Parathyroid adenoma (tissue), 2 donors: ENCODE measurements around the gene ST6GALNAC4.
A peak's percentile ranks its signal among the peaks of the same experiment; 100 is the strongest.

Experiments
- H2AFZ ChIP-seq: fragments of 300-600 bp; sonication (generic); one replicate; pipeline ENCODE4 v1.7.0; 2017; ENCODE audit warnings: antibody characterized with exemption, mild to moderate bottlenecking
- H3K27ac ChIP-seq: fragments of 300-600 bp; sonication (generic); one replicate; pipeline ENCODE4 v1.7.0; 2017
- H3K27me3 ChIP-seq: fragments of 300-600 bp; sonication (generic); one replicate; pipeline ENCODE4 v1.7.0; 2017; ENCODE audit warnings: low read length; ENCODE audit not compliant: control insufficient read depth, insufficient read depth
- H3K36me3 ChIP-seq: fragments of 300-600 bp; sonication (generic); one replicate; pipeline ENCODE4 v1.7.0; 2017; ENCODE audit warnings: low read length; ENCODE audit not compliant: control insufficient read depth, insufficient read depth
- H3K4me1 ChIP-seq: fragments of 300-600 bp; sonication (generic); one replicate; pipeline ENCODE4 v1.7.0; 2017; ENCODE audit warnings: control low read depth
- H3K4me2 ChIP-seq: fragments of 300-600 bp; sonication (generic); one replicate; pipeline ENCODE4 v1.7.0; 2017; ENCODE audit warnings: low read length
- H3K4me3 ChIP-seq: fragments of 300-600 bp; sonication (generic); one replicate; pipeline ENCODE4 v1.7.0; 2017; ENCODE audit warnings: low read depth, low read length
- H3K79me2 ChIP-seq: fragments of 300-600 bp; sonication (generic); one replicate; pipeline ENCODE4 v1.7.0; 2017; ENCODE audit warnings: control low read depth
- H3K9ac ChIP-seq: fragments of 300-600 bp; sonication (generic); one replicate; pipeline ENCODE4 v1.7.0; 2017; ENCODE audit warnings: mild to moderate bottlenecking
- H3K9me3 ChIP-seq: fragments of 300-600 bp; sonication (generic); one replicate; pipeline ENCODE4 v1.7.0; 2017; ENCODE audit warnings: low read length; ENCODE audit not compliant: control insufficient read depth
- CTCF ChIP-seq: fragments of 300-600 bp; sonication (generic); IDR thresholded peaks from one replicate; pipeline ENCODE4 v1.7.0; 2017; ENCODE audit warnings: antibody characterized with exemption, mild to moderate bottlenecking
- donor health status: primary hyperparathyroidism.

ST6GALNAC4 gene

GRCh38 chr9:127903557-127904475 is 13.0 kb downstream of the ST6GALNAC4 start:
- Histone ChIP-seq H3K27ac (peak overlapping the region; percentile 47), H3K9me3 (no peaks in the 10 kb centered on the region), H3K4me3 (no peak overlapping the region), H2AFZ (no peak overlapping the region), H3K27me3 (no peaks in the 10 kb centered on the region), H3K4me2 (peak overlapping the region; percentile 7), H3K4me1 (peaks cover 3% of the 10 kb centered on the region), H3K79me2 (no peaks in the 10 kb centered on the region), H3K9ac (no peak overlapping the region), H3K36me3 (no peaks in the 10 kb centered on the region)
- TF ChIP-seq CTCF = no peak

DNA sequence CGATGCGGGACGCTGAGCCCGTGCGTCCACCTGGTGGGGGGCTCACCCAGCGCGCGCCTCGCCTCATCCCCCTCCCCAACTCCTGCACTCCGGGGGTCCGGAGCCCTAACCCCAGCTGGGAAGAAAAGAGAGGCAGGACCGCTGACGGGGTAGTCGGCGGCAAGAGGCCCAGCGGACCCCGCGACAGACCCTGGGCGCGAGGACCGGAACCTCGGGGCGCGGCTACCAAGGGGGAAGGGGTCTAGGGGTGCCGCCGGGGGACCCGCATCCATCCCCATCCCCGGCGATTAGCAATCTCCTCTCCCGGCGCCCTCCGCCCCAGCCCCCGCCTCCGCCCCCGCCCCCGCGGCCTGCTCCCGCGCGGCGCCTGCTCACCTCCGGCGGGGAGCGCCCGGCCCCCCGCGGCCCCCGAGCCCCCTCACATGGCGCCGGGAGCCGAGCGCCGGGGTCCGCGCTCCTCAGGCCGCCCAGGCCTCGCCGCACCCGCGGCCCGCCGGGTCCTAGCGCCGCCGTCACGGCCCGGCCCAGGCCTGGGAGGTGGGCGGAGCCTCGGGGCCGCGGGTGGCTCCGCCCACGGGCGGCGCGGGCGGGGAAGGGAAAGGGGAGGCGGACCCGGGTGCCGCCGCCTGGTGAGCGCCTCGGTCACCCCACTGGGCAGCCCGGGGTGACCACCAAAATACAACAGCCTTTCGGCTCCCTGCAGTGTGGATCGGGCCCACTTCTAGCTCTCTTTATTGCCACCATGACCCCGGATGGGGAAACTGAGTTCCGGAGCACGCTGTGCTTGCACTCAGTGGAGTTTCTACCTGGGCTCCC is 17.5 kb downstream of the ST6GALNAC4 start, which contains the start of gene ST6GALNAC6:
Gene ST6GALNAC6, minus strand, starts transcription at position 476 of the 816 bp plus-strand sequence. CDS start 1,622 bp downstream, outside the sequence.
- H3K27ac ChIP-seq = peak within 1 kb of the TSS; percentile 68
- no peaks in the 10 kb centered on the region for H3K9me3 ChIP-seq
- no peaks in the 10 kb centered on the region for H3K27me3 ChIP-seq
- peak within 1 kb of the TSS; percentile 94 for H3K4me2 ChIP-seq
- H3K36me3 ChIP-seq = no peaks in the 10 kb centered on the region
- no peaks in the 10 kb centered on the region for H3K79me2 ChIP-seq
- no peak for TF ChIP-seq CTCF
- H3K9ac ChIP-seq = no peak within 1 kb of the TSS
- H3K4me3 ChIP-seq = peak within 1 kb of the TSS; percentile 88
- H2AFZ ChIP-seq = peak within 1 kb of the TSS; percentile 73
- H3K4me1 ChIP-seq = peaks cover 3% of the 10 kb centered on the region

- H3K9me3 ChIP-seq = no peaks in the 10 kb centered on the region
- peak overlapping the region; percentile 73 for H2AFZ ChIP-seq
- peak overlapping the region; percentile 88 for H3K4me3 ChIP-seq
- no peaks in the 10 kb centered on the region for H3K27me3 ChIP-seq
- H3K4me2 ChIP-seq = peak overlapping the region; percentile 94
- no peak overlapping the region for H3K9ac ChIP-seq
- TF ChIP-seq CTCF = no peak
- no peaks in the 10 kb centered on the region for H3K79me2 ChIP-seq
- H3K36me3 ChIP-seq = no peaks in the 10 kb centered on the region
- peak overlapping the region; percentile 68 for H3K27ac ChIP-seq
- H3K4me1 ChIP-seq = peaks cover 3% of the 10 kb centered on the region
Measured at GRCh38 chr9:127898433-127899127, 18.3 kb downstream of the ST6GALNAC4 start.

DNA sequence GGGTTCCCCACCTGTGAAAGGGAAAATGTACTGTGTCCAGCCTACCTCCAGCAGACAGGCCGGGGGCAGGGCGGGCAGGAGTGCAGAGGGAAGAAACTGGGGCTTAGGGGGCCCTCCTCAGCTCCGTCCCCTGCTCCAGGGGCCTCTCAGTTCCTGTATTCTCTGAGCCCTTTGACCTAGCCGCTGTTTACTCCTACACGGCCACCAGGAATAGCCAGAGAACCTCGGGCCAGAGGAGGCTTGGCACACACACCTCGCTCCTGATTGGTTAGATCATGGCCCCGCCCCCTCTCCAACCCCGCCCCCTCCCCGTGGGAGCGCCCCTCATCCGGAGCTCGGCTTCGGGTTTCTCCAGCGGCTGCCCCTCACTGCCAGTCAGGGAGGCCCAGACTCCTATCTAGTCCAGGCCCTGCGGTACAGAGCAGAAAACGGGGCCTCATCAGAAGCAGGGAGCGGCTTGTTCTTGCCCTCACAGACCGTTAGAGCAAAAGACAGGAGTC is 19.6 kb downstream of the ST6GALNAC4 start:
- H3K79me2 ChIP-seq = no peaks in the 10 kb centered on the region
- H3K4me1 ChIP-seq = peaks cover 3% of the 10 kb centered on the region
- H2AFZ ChIP-seq = no peak overlapping the region
- H3K27me3 ChIP-seq = no peaks in the 10 kb centered on the region
- H3K36me3 ChIP-seq = no peaks in the 10 kb centered on the region
- H3K4me3 ChIP-seq = peak overlapping the region; percentile 16
- no peak for TF ChIP-seq CTCF
- H3K9ac ChIP-seq = no peak overlapping the region
- peak overlapping the region; percentile 24 for H3K27ac ChIP-seq
- H3K9me3 ChIP-seq = no peaks in the 10 kb centered on the region
- H3K4me2 ChIP-seq = no peak overlapping the region
